ENCODE measurements around the gene SLC27A6.
"Not testable (repeated sequence)": the region's sequence is repeated elsewhere in the genome, so short reads cannot be mapped to it uniquely, and the experiment has no call there.

GRCh38 chr5:128943100-128943499, 22.2 kb upstream of the SLC27A6 start:
- not testable (repeated sequence) for TF ChIP-seq CTCF (optimal IDR thresholded peaks at IDR 0.05 in 1 of 3, IDR thresholded peaks at IDR 0.05 in 1 of 3, conservative IDR thresholded peaks at IDR 0.05 in 1 of 3; ENCODE audit: extremely low read depth in 1 of 3, insufficient read depth in 2 of 3, low read length in 3 of 3); EZH2 (IDR thresholded peaks at IDR 0.05; ENCODE audit: low read length)
